B cell (primary cell): ENCODE results near the gene KIF16B. TPM values are rescaled to one million over a fixed set of nuclear protein-coding genes. Genes with fewer than 3 reads are reported as not detected.

Experiments
- ATAC-seq: fragments of 200-7000 bp; cut with Tn5 transposase; one replicate; pipeline ENCODE4 v1.10.0; 2021; ENCODE audit warnings: low read depth, mild to moderate bottlenecking, moderate number of reproducible peaks, moderate library complexity
- CTCF ChIA-PET: fragments of 350-600 bp; sonication (Branson Sonifier 250); formaldehyde crosslinking; loops from one replicate; lab custom pipeline; 2021; ENCODE audit warnings: antibody characterized with exemption, inconsistent platforms; lab: Charles Lee
- POLR2A ChIA-PET: fragments of 350-600 bp; sonication (Branson Sonifier 250); formaldehyde crosslinking; loops from one replicate; lab custom pipeline; 2021; ENCODE audit warnings: antibody characterized with exemption; lab: Charles Lee
- DNase-seq: peaks from one replicate; pipeline ENCODE4 v3.0.0; 2013
- H2AFZ ChIP-seq: 2 replicates; pipeline ENCODE4 v1.6.1; 2012; ENCODE audit warnings: mild to moderate bottlenecking, low read depth, low read length; ENCODE audit not compliant: insufficient read depth, poor library complexity, severe bottlenecking
- H3K27ac ChIP-seq, 2 donors: 1 replicate in 1 of 2; 2 replicates in 1 of 2; pipeline ENCODE4 v1.5.1; 2012 to 2013; ENCODE audit warnings: low read length in 2 of 2, mild to moderate bottlenecking in 2 of 2, moderate library complexity in 1 of 2
- H3K27me3 ChIP-seq, 4 experiments: fragments of 200-600 bp in 1 of 4; sonication (generic) in 1 of 4; replicated peaks in 1 of 4; 1 replicate in 2 of 4; 2 replicates in 2 of 4; pipeline versions ENCODE4 v1.6.1 to v1.7.0; 2013 to 2016; ENCODE audit warnings: low read length in 3 of 4, mild to moderate bottlenecking in 2 of 4, mixed read lengths in 1 of 4, moderate library complexity in 1 of 4; ENCODE audit not compliant: insufficient read depth in 4 of 4, control insufficient read depth in 3 of 4; ENCODE audit errors: control extremely low read depth in 1 of 4
- H3K36me3 ChIP-seq, 2 experiments: replicated peaks in 1 of 2; 1 replicate in 1 of 2; 2 replicates in 1 of 2; pipeline versions ENCODE4 v1.6.1 to v1.7.1; 2013; ENCODE audit warnings: low read length in 1 of 2; ENCODE audit not compliant: insufficient read depth in 2 of 2, control insufficient read depth in 1 of 2; ENCODE audit errors: control extremely low read depth in 1 of 2, extremely low read depth in 1 of 2
- H3K4me1 ChIP-seq, 2 donors: fragments of 200-600 bp in 1 of 2; sonication (generic) in 1 of 2; 1 replicate in 1 of 2; 2 replicates in 1 of 2; pipeline versions ENCODE4 v1.5.1 to v1.6.1; 2013 to 2017; ENCODE audit warnings: low read length in 2 of 2; ENCODE audit not compliant: control insufficient read depth in 2 of 2, insufficient read depth in 2 of 2
- H3K4me2 ChIP-seq: replicated peaks from 2 replicates; pipeline ENCODE3; 2012; ENCODE audit warnings: mild to moderate bottlenecking, low read depth, low read length; ENCODE audit not compliant: poor library complexity, severe bottlenecking
- H3K4me3 ChIP-seq, 5 experiments: fragments of 200-600 bp in 1 of 5; sonication (generic) in 1 of 5; 1 replicate in 3 of 5; 2 replicates in 2 of 5; pipeline versions ENCODE4 v1.5.1 to v1.7.0; 2011 to 2016; ENCODE audit warnings: low read length in 4 of 5, mild to moderate bottlenecking in 4 of 5, low read depth in 2 of 5, control low read depth in 1 of 5, moderate library complexity in 1 of 5; ENCODE audit not compliant: insufficient read depth in 1 of 5; ENCODE audit errors: control extremely low read depth in 1 of 5, extremely low read depth in 1 of 5
- H3K79me2 ChIP-seq: fragments of 200-600 bp; sonication (generic); one replicate; pipeline ENCODE4 v1.6.0; 2016; ENCODE audit warnings: low read length; ENCODE audit not compliant: control insufficient read depth, insufficient read depth
- H3K9ac ChIP-seq: fragments of 200-600 bp; sonication (generic); 2 replicates; pipeline ENCODE4 v1.6.1; 2017; ENCODE audit warnings: mild to moderate bottlenecking, low read length, moderate library complexity
- H3K9me3 ChIP-seq, 3 donors: one replicate each; pipeline versions ENCODE4 v1.6.1 to v1.7.1; 2013; ENCODE audit warnings: low read length in 2 of 3; ENCODE audit not compliant: control insufficient read depth in 2 of 3, insufficient read depth in 1 of 3; ENCODE audit errors: control extremely low read depth in 1 of 3
- H4K20me1 ChIP-seq: 2 replicates; pipeline ENCODE4 v1.6.0; 2012; ENCODE audit warnings: mild to moderate bottlenecking, low read length; ENCODE audit not compliant: insufficient read depth, control insufficient read depth, poor library complexity, severe bottlenecking
- H3K27ac Mint-ChIP-seq: one replicate; pipeline ENCODE4 v1.8.0; 2021; ENCODE audit warnings: mixed read lengths
- H3K27me3 Mint-ChIP-seq: one replicate; pipeline ENCODE4 v1.8.0; 2021; ENCODE audit warnings: mixed read lengths
- H3K4me1 Mint-ChIP-seq: one replicate; pipeline ENCODE4 v1.8.0; 2021; ENCODE audit warnings: mixed read lengths
- H3K4me3 Mint-ChIP-seq: one replicate; pipeline ENCODE4 v1.8.0; 2021; ENCODE audit warnings: mixed read lengths
- H3K9me3 Mint-ChIP-seq: one replicate; pipeline ENCODE4 v1.8.0; 2022; ENCODE audit warnings: mixed read lengths; ENCODE audit not compliant: insufficient read depth
- EZH2 ChIP-seq: IDR thresholded peaks from 2 replicates; pipeline ENCODE4 v1.6.1; 2012; ENCODE audit warnings: borderline replicate concordance, low read depth, mild to moderate bottlenecking, moderate library complexity, low read length; ENCODE audit not compliant: insufficient read depth, poor library complexity, severe bottlenecking
- WGBS: methylation state at CpG from one replicate; pipeline ENCODE4 v1.1.5; 2013; ENCODE audit warnings: missing lambda C conversion rate; ENCODE audit not compliant: insufficient coverage; 5-methylcytosine and 5-hydroxymethylcytosine counted together
- intact Hi-C: fragments of 100-400 bp; cut with micrococcal nuclease; formaldehyde crosslinking; loops from one replicate; pipeline ENCODE4 v1.10.0; 2022
- polyA plus RNA-seq: library from polyadenylated mRNA; depleted of rRNA; stranded (reverse); fragments of >200 nt; gene quantifications from 2 replicates; pipeline ENCODE4 v1.2.3, GENCODE V29; 2012
- total RNA-seq, 2 donors: library from RNA; stranded (reverse); fragments of 120-200 nt in 1 of 2; gene quantifications; 1 replicate in 1 of 2; 2 replicates in 1 of 2; pipeline versions ENCODE4 v1.2.3 to v1.2.4, GENCODE V29; 2013 to 2022
- TF ChIP-seq, protein P1 (sequence below): fragments of 200-600 bp; IDR thresholded peaks from one replicate; pipeline ENCODE4 v1.8.0; 2022; ENCODE audit warnings: antibody characterized with exemption, mild to moderate bottlenecking

The KIF16B gene
- total and polyA plus RNA-seq, 2 donors (not counting 1 experiment from before 2014, with no cell fraction given): 4.5 to 13.0 TPM

DNA sequence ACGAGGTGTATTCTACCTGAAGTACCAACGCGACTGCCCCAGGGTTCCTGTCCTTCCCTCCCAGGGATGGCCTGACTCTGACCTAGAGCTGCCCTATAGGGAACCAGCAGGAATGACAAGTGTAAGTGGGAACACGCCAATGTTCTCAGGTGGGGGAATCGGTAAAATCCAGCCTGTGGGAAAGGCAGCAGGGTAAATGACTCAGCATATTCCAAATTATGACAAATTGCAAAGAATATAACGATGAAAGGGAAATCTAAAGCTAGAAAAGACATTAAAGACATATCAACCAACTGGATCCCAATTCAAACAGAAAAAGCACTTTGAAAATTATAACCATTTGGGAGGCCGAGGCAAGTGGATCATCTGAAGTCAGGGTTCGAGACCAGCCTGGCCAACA, 41.8 kb downstream of the KIF16B start:
- 100% methylated on average over 5 of the region's 8 CpGs for WGBS
- Histone ChIP-seq H3K4me3 (no peak overlapping the region), H3K79me2 (no peaks in the 10 kb centered on the region), H3K9ac (no peak overlapping the region), H3K27ac (no peak overlapping the region), H3K4me2 (no peak overlapping the region), H2AFZ (no peak overlapping the region), H3K27me3 (no peaks in the 10 kb centered on the region), H3K36me3 (no peaks in the 10 kb centered on the region), H3K4me1 (peaks cover 0 to 6% of the 10 kb centered on the region in 2 donors), H3K9me3 (no peaks in the 10 kb centered on the region), H4K20me1 (no peaks in the 10 kb centered on the region)
- ATAC-seq (no peak), DNase-seq (no peak)
- intact Hi-C loops: no loop called here
- POLR2A ChIA-PET: no interaction called here
- H3K27ac Mint-ChIP-seq: no peak overlapping the region
- H3K27me3 Mint-ChIP-seq: no peaks in the 10 kb centered on the region
- H3K9me3 Mint-ChIP-seq: no peaks in the 10 kb centered on the region
- H3K4me3 Mint-ChIP-seq: no peak overlapping the region
- peaks cover 14% of the 10 kb centered on the region for H3K4me1 Mint-ChIP-seq
- TF ChIP-seq EZH2: no peak
- TF ChIP-seq, protein P1, sequence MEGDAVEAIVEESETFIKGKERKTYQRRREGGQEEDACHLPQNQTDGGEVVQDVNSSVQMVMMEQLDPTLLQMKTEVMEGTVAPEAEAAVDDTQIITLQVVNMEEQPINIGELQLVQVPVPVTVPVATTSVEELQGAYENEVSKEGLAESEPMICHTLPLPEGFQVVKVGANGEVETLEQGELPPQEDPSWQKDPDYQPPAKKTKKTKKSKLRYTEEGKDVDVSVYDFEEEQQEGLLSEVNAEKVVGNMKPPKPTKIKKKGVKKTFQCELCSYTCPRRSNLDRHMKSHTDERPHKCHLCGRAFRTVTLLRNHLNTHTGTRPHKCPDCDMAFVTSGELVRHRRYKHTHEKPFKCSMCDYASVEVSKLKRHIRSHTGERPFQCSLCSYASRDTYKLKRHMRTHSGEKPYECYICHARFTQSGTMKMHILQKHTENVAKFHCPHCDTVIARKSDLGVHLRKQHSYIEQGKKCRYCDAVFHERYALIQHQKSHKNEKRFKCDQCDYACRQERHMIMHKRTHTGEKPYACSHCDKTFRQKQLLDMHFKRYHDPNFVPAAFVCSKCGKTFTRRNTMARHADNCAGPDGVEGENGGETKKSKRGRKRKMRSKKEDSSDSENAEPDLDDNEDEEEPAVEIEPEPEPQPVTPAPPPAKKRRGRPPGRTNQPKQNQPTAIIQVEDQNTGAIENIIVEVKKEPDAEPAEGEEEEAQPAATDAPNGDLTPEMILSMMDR: no peak
- CTCF ChIA-PET: interaction anchor here (1.2 kb wide), 1 partner anchor 12 kb away, joined by 3 read pairs; no protein-coding TSS in a partner anchor

DNA sequence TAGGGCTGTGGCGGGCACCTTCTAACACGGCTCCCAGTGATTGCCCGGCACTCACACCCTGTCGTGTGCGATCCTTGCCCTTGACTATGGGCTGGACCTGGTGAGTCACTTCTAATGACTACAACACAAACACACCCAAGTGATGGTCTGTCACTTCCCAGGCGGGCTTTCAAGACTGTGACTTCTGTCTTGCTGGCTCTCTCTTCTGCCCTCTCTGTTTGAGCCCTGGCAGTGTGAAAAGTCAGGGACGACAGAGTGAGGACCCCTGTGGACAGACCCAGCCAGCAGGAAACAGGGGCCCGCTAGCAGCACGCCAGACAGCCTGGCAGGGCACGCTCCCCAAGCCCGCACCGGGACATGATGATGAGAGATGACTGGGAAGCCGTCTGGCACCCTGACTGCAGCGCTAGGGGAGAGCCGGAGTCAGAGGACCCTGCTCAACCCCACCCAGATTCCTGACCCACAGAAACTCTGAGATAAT, 43.0 kb downstream of the KIF16B start:
- 98% methylated on average over 10 of the region's 15 CpGs for WGBS
- CTCF ChIA-PET: no interaction called here
- Mint-ChIP-seq H3K27ac (no peak overlapping the region), H3K4me3 (no peak overlapping the region), H3K4me1 (peaks cover 6% of the 10 kb centered on the region), H3K9me3 (no peaks in the 10 kb centered on the region), H3K27me3 (no peaks in the 10 kb centered on the region)
- POLR2A ChIA-PET: no interaction called here
- Histone ChIP-seq H3K79me2 (no peaks in the 10 kb centered on the region), H2AFZ (no peak overlapping the region), H3K4me1 (peaks cover 0 to 4% of the 10 kb centered on the region in 2 donors), H4K20me1 (no peaks in the 10 kb centered on the region), H3K27ac (no peak overlapping the region), H3K9ac (no peak overlapping the region), H3K27me3 (no peaks in the 10 kb centered on the region), H3K4me2 (no peak overlapping the region), H3K4me3 (no peak overlapping the region), H3K9me3 (no peaks in the 10 kb centered on the region), H3K36me3 (no peaks in the 10 kb centered on the region)
- DNase-seq (no peak), ATAC-seq (no peak)
- TF ChIP-seq, protein P1: no peak
- TF ChIP-seq EZH2: no peak
- intact Hi-C loops: no loop called here
